ENCODE data around the gene HOXD10. TPM values are rescaled to one million over a fixed set of nuclear protein-coding genes. Genes with fewer than 3 reads are reported as not detected.
A peak's percentile ranks its signal among the peaks of the same experiment; 100 is the strongest.

Gene HOXD10
- total and polyA plus RNA-seq, 9 of the 15 experiments (the other 6 are each of a cell fraction or from before 2014, with no cell fraction given), result not detected

DNA sequence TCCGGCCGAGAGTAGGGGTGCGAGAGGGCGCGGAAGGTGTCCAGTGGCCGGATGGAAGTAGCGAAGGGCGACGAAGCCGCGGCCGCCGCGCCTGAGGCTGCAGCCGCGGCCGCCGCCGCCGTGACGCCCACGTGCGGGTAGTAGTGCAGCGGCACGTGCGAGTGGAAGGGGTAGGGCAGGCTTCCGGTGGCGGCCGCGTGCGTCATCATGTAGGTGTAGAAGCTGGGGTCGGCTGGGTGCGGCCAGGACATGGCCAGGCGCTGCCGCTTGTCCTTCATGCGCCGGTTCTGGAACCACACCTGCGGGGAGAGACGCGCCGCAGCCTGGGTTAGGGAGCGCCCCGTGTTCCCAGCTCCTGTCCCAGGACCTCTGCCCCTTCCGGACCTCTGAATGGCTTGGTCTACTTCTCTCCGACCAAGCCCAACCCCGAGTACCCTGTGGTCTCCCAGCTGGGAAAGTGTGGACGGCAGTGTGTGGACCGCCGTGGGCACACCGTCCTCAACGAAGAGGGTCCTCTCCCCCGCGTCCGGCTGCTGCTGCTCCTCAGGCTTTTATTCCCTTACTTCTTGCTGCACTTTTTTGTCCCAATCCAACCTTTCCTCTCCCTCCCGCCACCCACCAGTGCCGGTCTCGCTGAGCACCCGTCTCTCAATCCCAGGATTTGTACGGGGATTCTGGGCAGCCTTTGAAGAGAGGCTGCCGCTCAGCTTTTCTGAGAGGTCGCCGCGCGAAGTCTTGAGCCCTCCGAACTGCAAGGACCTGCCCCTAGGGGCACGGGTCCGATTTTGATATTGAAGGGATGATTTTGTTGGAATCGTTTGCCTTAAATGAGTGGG is 35.8 kb upstream of the HOXD10 start (continued):
- TF ChIP-seq, protein P1, sequence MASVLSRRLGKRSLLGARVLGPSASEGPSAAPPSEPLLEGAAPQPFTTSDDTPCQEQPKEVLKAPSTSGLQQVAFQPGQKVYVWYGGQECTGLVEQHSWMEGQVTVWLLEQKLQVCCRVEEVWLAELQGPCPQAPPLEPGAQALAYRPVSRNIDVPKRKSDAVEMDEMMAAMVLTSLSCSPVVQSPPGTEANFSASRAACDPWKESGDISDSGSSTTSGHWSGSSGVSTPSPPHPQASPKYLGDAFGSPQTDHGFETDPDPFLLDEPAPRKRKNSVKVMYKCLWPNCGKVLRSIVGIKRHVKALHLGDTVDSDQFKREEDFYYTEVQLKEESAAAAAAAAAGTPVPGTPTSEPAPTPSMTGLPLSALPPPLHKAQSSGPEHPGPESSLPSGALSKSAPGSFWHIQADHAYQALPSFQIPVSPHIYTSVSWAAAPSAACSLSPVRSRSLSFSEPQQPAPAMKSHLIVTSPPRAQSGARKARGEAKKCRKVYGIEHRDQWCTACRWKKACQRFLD (CRISPR knock-in tag; IDR thresholded peaks at IDR 0.05), result no peak
- TF ChIP-seq FUS (optimal IDR thresholded peaks at IDR 0.05; ENCODE audit: low read depth, low read length) (no peak), NR1H2 (CRISPR knock-in tag; IDR thresholded peaks at IDR 0.05) (no peak), MBD2 (IDR thresholded peaks at IDR 0.05; ENCODE audit: borderline replicate concordance, low read depth) (no peak), CXXC5 (CRISPR knock-in tag; IDR thresholded peaks at IDR 0.05) (peak; percentile 64), ZEB2 (IDR thresholded peaks at IDR 0.05) (no peak), EZH2 (IDR thresholded peaks at IDR 0.05; ENCODE audit: borderline replicate concordance, low read depth, low read length) (no peak), CBFB (CRISPR knock-in tag; IDR thresholded peaks at IDR 0.05) (peak; percentile 60; the same call in 1 of the 2 replicates), HCFC1 (IDR thresholded peaks at IDR 0.05; ENCODE audit: low read depth, low read length) (no peak), ZNF431 (CRISPR knock-in tag; IDR thresholded peaks at IDR 0.05) (0 out of 2 replicates have a peak, but pooled peaks have one; percentile 32), GABPA (tag; conservative IDR thresholded peaks at IDR 0.05; ENCODE audit: low read depth) (peak; percentile 55; the same call in 1 of the 2 replicates), RHOXF2B (CRISPR knock-in tag; conservative IDR thresholded peaks at IDR 0.05) (no peak), BHLHE40 (IDR thresholded peaks at IDR 0.05; ENCODE audit: low read length) (peak; percentile 84), EGR1 (conservative IDR thresholded peaks at IDR 0.05) (peak; percentile 33; the same call in 1 of the 2 replicates), EWSR1 (IDR thresholded peaks at IDR 0.05; ENCODE audit: borderline replicate concordance, low read depth, partially characterized antibody) (no peak), GATA2 (CRISPR knock-in tag; IDR thresholded peaks at IDR 0.05) (no peak), POLR2G (IDR thresholded peaks at IDR 0.05; ENCODE audit: low read depth, low read length) (0 out of 2 replicates have a peak, but pooled peaks have one; percentile 59)
- TF ChIP-seq, protein P2, sequence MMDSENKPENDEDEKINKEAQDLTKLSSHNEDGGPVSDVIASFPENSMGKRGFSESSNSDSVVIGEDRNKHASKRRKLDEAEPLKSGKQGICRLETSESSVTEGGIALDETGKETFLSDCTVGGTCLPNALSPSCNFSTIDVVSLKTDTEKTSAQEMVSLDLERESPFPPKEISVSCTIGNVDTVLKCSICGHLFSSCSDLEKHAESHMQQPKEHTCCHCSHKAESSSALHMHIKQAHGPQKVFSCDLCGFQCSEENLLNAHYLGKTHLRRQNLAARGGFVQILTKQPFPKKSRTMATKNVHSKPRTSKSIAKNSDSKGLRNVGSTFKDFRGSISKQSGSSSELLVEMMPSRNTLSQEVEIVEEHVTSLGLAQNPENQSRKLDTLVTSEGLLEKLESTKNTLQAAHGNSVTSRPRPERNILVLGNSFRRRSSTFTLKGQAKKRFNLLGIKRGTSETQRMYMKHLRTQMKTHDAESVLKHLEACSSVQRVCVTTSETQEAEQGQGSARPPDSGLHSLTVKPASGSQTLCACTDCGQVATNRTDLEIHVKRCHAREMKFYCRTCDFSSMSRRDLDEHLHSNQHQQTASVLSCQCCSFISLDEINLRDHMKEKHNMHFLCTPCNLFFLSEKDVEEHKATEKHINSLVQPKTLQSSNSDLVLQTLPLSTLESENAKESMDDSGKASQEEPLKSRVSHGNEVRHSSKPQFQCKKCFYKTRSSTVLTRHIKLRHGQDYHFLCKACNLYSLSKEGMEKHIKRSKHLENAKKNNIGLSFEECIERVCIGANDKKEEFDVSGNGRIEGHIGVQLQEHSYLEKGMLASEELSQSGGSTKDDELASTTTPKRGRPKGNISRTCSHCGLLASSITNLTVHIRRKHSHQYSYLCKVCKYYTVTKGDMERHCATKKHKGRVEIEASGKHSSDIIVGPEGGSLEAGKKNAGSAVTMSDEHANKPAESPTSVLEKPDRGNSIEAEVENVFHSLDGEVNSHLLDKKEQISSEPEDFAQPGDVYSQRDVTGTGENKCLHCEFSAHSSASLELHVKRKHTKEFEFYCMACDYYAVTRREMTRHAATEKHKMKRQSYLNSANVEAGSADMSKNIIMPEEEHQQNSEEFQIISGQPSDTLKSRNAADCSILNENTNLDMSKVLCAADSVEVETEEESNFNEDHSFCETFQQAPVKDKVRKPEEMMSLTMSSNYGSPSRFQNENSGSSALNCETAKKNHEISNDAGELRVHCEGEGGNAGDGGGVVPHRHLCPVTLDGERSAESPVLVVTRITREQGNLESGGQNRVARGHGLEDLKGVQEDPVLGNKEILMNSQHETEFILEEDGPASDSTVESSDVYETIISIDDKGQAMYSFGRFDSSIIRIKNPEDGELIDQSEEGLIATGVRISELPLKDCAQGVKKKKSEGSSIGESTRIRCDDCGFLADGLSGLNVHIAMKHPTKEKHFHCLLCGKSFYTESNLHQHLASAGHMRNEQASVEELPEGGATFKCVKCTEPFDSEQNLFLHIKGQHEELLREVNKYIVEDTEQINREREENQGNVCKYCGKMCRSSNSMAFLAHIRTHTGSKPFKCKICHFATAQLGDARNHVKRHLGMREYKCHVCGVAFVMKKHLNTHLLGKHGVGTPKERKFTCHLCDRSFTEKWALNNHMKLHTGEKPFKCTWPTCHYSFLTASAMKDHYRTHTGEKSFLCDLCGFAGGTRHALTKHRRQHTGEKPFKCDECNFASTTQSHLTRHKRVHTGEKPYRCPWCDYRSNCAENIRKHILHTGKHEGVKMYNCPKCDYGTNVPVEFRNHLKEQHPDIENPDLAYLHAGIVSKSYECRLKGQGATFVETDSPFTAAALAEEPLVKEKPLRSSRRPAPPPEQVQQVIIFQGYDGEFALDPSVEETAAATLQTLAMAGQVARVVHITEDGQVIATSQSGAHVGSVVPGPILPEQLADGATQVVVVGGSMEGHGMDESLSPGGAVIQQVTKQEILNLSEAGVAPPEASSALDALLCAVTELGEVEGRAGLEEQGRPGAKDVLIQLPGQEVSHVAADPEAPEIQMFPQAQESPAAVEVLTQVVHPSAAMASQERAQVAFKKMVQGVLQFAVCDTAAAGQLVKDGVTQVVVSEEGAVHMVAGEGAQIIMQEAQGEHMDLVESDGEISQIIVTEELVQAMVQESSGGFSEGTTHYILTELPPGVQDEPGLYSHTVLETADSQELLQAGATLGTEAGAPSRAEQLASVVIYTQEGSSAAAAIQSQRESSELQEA (IDR thresholded peaks at IDR 0.05; ENCODE audit: low read depth), result no peak
- TF ChIP-seq, protein P3, sequence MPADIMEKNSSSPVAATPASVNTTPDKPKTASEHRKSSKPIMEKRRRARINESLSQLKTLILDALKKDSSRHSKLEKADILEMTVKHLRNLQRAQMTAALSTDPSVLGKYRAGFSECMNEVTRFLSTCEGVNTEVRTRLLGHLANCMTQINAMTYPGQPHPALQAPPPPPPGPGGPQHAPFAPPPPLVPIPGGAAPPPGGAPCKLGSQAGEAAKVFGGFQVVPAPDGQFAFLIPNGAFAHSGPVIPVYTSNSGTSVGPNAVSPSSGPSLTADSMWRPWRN (IDR thresholded peaks at IDR 0.05; ENCODE audit: low read depth), result no peak
